GM18505 (cell line): ENCODE data around the gene FDXR.
"Not testable (repeated sequence)": the region's sequence is repeated elsewhere in the genome, so short reads cannot be mapped to it uniquely, and the experiment has no call there.

Experiments
- ATAC-seq: cut with Tn5 transposase; IDR thresholded peaks from one replicate; pipeline ENCODE4 v1.9.1; 2021; ENCODE audit not compliant: unreplicated experiment
- POLR2A ChIP-seq: IDR thresholded peaks from 4 replicates; pipeline ENCODE4 v1.6.1; 2011; ENCODE audit warnings: borderline replicate concordance; ENCODE audit not compliant: insufficient read depth, insufficient read length; ENCODE audit errors: extremely low read depth

Gene FDXR

DNA sequence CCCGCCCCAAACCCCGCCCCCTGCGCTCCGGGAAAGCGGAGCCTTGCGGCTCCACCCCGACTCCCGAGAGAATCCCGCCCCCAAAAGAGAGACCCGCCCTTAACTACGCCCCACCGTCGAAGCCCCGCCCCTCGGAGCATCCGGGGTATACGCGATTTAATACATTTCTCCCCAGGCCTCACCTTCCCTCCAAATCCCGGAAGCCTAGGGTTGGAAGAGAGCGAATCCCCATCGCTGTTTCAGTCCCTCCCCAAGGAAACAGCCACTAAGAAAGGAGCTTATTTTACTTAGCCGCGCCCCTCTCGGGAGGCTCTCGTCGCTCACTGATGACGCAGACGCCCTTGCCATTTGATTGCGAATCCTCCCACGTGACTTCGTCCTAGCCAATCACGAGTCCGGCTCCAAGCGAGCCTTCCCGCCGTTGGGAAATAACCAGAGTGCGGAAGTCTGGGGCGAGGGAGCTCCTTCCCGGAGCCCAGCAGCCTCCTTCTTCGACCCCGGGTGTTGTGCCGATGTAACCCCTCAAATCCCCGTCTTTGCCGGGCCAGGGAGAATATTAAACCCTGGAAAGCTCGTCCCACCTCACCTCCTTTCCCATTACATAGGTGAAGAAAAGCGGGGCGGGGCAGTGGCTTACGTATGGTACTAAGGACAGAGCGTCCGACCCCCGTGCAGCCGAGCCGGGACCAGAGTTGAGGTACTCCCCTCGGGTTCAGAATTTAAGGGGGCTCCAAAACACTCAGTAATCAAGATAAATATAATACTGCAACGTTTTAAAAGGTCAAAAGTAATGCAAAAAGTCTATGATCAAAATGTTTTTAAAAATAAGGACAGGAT is 461 bp upstream of the FDXR start:
- TF ChIP-seq POLR2A = peak; percentile 97
- peak; percentile 84 for ATAC-seq

DNA sequence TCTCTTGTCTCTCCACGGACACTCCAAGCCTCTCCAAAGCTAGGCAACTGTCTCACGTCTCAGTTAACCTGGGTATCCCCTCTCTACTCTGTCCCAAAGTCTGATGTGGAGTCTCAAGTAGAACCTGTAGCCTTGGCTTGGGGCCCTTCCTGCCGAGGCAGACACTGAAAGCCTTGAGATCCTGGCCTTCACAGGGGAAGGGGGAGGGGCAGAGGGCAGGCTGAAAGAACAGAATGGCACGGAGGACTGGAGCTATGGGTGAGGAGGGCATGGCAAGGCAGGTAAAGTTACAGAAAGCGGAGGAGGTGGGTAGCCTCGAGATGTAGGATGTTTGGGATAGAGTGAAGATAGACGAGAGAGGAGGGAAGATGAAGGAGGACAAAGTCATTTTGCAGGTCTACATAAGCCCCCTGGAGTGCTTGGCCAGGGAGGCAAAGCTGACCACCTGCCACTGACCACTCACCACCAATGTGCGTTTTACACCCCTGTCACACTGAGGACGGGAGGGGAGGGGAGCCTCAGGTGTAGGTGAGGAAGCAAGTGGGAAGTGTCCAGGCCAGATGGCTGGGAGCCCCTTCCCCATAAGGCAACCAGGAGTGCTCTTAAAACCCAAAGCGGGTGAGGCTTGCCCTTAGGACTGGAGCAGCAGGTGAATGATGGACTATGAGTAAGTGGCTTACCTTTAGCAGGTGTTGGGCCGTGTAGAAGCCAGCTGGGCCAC is 1.3 kb downstream of the FDXR start:
- TF ChIP-seq POLR2A = no peak
- no peak for ATAC-seq

GRCh38 chr17:74870512-74870911 is 2.3 kb downstream of the FDXR start:
- ATAC-seq = no peak
- TF ChIP-seq POLR2A = no peak

DNA sequence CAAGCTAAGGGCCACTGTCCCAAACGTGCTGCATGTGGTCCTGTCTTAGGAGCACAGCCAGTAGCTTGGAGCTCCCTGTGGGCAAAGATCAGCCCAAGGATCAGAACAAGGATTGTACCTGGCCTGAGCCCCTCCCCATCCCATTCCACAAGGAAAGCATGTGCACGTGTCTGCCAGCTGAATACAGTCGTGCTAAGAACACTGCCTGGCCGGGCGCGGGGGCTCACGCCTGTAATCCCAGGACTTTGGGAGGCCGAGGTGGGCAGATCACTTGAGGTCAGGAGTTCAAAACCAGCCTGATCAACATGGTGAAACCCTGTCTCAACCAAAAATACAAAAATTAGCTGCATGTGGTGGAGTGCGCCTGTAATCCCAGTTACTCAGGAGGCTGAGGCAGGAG is 2.8 kb downstream of the FDXR start:
- ATAC-seq = not testable (repeated sequence)

DNA sequence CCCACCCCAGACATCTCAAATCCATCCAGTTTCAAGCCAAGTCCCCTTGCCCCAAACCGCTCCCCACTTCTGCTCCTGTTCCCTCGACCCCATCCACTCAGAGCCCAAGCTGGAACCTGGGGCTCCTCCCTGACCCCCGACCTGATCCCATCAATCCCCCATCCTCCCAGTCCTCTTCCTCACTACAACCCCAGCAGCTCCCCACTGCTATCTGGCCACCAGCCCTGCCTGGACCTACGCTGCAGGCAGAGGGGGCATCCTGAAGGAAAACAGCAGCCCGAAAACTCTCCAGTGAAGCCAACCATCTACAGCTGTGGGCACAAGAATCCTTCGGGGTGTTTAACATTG is 3.9 kb downstream of the FDXR start:
- no peak for ATAC-seq
- no peak for TF ChIP-seq POLR2A

- no peak for ATAC-seq
- TF ChIP-seq POLR2A = no peak
Measured at GRCh38 chr17:74868251-74868907, 4.4 kb downstream of the FDXR start.

DNA sequence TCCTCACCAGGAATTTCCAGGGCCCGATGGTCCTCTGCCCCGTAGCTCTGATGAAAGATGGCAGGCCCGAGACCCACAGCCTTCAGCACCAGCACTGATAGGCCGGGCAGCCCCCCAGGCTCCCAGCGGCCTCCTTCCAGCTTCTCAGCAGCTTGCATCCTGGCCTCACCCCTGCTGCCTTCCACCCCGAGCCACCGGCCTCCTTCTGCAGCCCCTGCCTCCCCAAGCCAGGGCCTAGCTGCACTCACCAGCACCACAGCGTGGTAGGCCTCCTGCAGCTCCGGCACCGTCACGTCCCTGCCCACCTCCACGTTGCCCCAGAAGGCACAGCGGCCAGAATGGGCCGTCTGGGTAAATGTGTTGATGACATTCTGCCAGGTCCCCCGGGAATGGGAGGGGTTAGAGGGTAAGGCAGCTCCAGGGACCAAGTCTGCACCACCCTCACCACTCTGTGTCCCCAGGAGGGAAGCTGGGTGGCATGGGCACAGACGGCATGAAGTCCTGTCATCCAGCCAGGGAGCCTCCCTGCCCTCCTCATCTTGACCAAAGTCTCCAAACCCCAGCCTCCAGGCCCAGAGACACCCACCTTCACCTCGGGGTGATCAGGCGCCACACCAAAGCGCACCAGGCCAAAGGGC is 6.5 kb downstream of the FDXR start:
- no peak for ATAC-seq
- TF ChIP-seq POLR2A = no peak

DNA sequence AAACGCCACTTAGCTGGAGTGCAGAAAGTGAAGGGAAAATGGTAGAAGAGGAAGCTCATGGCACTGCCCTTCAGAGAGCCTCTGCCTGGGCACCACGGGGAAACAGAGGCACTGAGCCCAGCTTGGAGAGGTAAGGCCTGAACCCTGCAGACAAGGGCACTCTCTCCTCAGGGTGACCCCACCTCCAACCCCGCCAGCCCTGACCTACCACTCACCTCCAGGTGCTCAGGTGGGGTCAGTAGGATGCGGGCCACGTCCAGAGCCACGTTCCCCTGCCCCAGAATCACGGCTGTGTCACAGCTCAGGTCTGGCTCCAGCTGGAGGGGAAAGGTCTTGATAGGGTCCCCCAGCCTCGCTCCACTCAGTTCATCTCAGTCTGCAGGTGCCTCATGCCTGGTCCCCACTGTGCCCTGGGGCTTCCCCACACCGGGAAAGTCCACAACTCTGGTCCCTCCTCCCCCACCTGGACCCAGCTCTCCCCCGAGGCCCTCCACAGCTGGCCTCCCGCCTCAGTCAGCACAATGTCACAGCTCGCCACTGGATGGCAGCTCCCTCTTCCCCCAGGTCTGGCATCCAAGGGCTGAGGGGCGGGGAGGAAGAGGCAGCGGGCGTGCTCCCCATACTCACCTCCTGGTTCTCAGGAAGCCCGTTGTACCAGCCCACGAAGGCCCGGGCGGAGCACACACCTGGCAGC is 7.1 kb downstream of the FDXR start:
- no peak for TF ChIP-seq POLR2A
- ATAC-seq = no peak

DNA sequence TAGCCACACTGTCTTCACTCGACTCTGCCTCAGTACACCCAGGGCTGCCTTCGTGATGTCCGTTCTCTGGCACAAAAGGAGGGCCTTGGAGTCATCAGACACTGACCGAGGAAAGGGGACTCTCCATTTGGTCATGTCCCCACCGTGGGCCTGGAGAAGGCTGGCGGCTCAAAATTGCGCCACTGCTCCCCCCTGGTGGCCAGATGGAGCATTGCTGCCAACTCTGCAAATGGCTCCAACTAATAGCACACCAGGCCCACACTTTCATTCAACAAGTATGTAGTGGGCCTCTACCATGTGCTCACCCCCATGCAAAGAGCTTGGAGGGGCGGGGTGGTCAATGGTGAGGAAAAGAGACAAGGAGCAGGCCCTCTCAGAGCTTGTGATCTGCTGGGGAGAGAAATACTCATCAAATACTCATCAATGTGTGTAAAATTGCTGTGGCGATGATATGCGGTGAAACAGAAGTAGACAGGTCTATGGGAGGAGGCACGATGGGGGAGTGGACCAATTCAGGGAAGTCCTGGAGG is 7.9 kb downstream of the FDXR start:
- ATAC-seq = no peak
- TF ChIP-seq POLR2A = no peak

DNA sequence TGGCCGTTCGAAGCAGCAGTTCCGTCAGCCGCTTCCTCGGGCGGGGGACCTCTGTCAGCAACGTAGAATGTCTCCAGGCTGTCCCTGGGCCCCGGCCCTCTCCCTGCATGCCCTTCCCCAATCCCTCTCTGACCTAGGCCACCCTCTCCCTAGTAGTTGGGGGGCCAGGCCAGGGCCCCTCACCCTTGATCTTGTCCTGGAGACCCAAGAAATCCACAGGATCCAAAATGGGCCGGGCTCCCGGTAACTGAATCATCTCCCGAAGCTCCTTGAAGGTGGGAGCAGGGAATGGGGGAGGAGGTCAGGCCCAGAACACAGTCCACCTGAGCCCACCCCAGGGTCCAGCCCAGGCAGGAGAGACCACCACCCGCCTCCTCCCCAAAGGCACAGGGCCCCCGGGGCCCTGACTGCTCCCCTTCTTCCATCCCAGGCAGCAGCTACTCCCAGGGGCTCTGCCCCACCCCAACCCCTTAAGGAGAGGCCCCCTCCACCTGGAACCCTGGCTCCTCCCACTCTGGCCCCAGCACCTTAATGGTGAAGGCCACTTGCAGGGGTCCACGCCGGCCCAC is 8.4 kb downstream of the FDXR start:
- no peak for ATAC-seq
- TF ChIP-seq POLR2A = no peak

DNA sequence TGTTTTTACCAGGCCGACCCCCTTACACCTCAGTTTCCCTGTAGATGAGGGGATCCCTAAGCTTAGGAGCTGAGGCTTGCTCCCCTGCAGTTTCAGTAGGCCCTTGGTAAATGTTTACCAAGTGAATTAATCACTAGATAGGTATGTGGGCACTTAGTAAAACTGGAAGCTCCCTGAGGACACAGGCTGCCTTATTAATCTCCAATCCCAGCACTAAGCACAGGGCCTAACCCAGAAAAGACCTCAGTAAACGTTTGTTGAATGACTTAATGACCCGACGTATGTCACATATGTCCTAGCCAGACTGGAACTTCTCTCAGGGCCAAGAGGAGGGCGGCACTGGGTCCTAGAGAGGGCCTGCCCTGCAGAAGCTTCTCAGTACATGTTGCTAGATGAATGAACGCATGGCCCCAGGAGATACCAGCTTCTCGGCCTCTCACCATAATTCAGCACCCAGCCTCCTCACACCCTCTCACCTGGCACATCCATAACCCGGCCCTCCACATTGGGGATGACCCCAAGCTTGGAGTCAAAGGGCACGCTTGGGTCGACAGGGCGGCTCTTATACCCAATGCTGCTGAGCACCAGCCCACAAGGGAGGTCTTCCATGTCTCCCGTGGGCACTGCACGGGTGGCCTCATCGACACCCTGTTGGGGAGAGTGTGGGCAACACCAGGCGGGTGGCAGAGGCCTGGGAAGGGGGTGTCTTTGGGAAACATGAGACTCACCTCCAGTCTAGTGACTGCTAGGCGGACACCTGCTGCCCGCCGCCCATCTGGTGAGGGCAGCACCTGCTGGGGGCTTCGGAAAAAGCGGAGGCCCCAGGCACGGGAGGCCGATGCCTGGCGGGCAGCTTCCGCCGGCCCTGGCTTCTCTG is 9.1 kb downstream of the FDXR start:
- no peak for TF ChIP-seq POLR2A
- ATAC-seq = no peak

DNA sequence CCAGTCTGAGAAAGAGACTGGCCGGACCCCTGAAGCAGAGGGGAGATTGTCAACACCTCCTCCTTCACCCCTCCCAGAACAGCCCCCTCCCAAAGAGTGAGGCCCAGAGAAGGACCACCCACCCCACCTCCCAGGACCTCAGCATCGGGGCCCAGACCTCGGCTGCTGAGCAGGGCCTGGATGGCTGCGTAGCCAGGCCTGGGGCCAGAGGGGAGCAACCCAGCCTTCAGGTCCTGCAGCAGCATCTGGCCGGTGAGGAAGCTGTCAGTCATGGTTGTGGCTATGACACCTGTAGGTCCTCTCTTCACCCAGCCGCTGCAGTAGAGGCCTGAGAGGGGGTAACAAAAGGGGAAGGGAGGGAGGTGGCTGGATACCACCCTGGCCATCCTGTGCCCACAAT is 9.9 kb downstream of the FDXR start:
- ATAC-seq = no peak
- no peak for TF ChIP-seq POLR2A
